ENCODE data around the gene ACOT7. TPM values are rescaled to one million over a fixed set of nuclear protein-coding genes. Genes with fewer than 3 reads are reported as not detected.

The ACOT7 gene
- total and polyA plus RNA-seq, 2 of the 13 experiments (the other 11 are each of a cell fraction or from before 2014, with no cell fraction given): 33.0 to 55.8 TPM

DNA sequence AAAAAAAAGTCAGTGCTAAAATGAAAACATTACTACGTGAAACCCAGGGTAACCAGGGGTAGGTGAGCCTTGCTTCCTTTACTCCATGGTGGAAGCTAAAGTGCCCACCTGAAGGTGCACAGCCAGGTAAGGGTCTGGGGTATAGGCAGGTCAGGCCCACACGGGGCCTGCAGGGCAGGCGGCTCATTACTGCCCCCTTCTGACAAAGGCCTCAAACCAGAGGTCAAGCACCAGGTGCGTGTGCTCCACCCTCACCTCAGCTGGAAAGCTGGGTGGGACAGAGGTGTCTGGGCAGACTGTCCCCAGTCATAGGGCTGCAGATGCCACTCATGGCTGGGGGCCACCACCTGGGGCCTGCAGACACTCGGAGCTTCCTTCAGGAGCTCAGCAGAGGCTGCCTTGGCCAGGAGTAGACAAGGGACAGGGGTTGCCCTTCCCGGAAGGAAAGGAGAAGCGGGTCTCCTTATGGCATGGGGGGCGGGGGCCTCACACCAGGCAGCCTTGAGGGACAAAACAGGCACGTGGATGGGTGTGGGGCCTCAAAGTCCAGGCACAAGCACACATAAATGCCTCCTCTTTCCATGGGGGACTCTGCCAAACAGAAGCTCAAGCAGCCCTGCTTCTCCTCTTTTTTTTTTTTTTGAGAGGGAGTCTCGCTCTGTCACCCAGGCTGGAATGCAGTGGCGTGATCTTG lies 36.2 kb downstream of the ACOT7 start (continued):
- TF ChIP-seq ZNF691 (CRISPR knock-in tag; IDR thresholded peaks at IDR 0.05; ENCODE audit: borderline replicate concordance, low read depth): no peak
- TF ChIP-seq KAT7 (CRISPR knock-in tag; IDR thresholded peaks at IDR 0.05; ENCODE audit: borderline replicate concordance): no peak
- no peak for TF ChIP-seq POLR2A (IDR thresholded peaks at IDR 0.05; ENCODE audit: insufficient read depth in 1 of 2, low read depth in 2 of 2, low read length in 2 of 2)
- TF ChIP-seq MYC (CRISPR knock-in tag; IDR thresholded peaks at IDR 0.05; ENCODE audit: borderline replicate concordance): peak; percentile 33; the same call in 1 of the 2 replicates
- TF ChIP-seq ZNF333 (CRISPR knock-in tag; IDR thresholded peaks at IDR 0.05; ENCODE audit: borderline replicate concordance): no peak
- TF ChIP-seq, protein P1, sequence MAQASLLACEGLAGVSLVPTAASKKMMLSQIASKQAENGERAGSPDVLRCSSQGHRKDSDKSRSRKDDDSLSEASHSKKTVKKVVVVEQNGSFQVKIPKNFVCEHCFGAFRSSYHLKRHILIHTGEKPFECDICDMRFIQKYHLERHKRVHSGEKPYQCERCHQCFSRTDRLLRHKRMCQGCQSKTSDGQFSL (CRISPR knock-in tag; IDR thresholded peaks at IDR 0.05): peak; percentile 35; the same call in 1 of the 2 replicates
- no peak for TF ChIP-seq ATF1 (CRISPR knock-in tag; IDR thresholded peaks at IDR 0.05)
- TF ChIP-seq BHLHE40 (IDR thresholded peaks at IDR 0.05; ENCODE audit: low read length): peak; percentile 31; the same call in 1 of the 2 replicates
- no peak for TF ChIP-seq PRDM4 (CRISPR knock-in tag; IDR thresholded peaks at IDR 0.05; ENCODE audit: borderline replicate concordance)
- no peak for TF ChIP-seq POLR2AphosphoS2 (IDR thresholded peaks at IDR 0.05; ENCODE audit: low read depth, low read length)
- no peak for TF ChIP-seq HMG20A (CRISPR knock-in tag; IDR thresholded peaks at IDR 0.05; ENCODE audit: borderline replicate concordance)
- no peak for TF ChIP-seq ZNF547 (CRISPR knock-in tag; IDR thresholded peaks at IDR 0.05)
- no peak for TF ChIP-seq ZNF891 (CRISPR knock-in tag; IDR thresholded peaks at IDR 0.05)
- TF ChIP-seq ZFP82 (CRISPR knock-in tag; IDR thresholded peaks at IDR 0.05; ENCODE audit: borderline replicate concordance): no peak
- peak; percentile 71 for TF ChIP-seq CTCF (CRISPR knock-in tag; IDR thresholded peaks at IDR 0.05)
- TF ChIP-seq NR2F1 (CRISPR knock-in tag; IDR thresholded peaks at IDR 0.05): no peak
- TF ChIP-seq ZSCAN25 (CRISPR knock-in tag; IDR thresholded peaks at IDR 0.05): peak; percentile 15; the same call in 1 of the 2 replicates
- 0 out of 4 replicates have a peak, but pooled peaks of 1 of the 2 experiments have one; percentile 41 for TF ChIP-seq HMGXB4 (CRISPR knock-in tag; IDR thresholded peaks at IDR 0.05; ENCODE audit: borderline replicate concordance in 1 of 2, low read depth in 1 of 2)
- TF ChIP-seq, protein P2, sequence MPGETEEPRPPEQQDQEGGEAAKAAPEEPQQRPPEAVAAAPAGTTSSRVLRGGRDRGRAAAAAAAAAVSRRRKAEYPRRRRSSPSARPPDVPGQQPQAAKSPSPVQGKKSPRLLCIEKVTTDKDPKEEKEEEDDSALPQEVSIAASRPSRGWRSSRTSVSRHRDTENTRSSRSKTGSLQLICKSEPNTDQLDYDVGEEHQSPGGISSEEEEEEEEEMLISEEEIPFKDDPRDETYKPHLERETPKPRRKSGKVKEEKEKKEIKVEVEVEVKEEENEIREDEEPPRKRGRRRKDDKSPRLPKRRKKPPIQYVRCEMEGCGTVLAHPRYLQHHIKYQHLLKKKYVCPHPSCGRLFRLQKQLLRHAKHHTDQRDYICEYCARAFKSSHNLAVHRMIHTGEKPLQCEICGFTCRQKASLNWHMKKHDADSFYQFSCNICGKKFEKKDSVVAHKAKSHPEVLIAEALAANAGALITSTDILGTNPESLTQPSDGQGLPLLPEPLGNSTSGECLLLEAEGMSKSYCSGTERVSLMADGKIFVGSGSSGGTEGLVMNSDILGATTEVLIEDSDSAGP (CRISPR knock-in tag; IDR thresholded peaks at IDR 0.05; ENCODE audit: borderline replicate concordance): 0 out of 2 replicates have a peak, but pooled peaks have one; percentile 30
- TF ChIP-seq ZNF256 (CRISPR knock-in tag; conservative IDR thresholded peaks at IDR 0.05): no peak

Data from HepG2 (cell line).